ENCODE results near the gene USP35.

GRCh38 chr11:78189851-78190250 is 1.1 kb downstream of the USP35 start:
- TF ChIP-seq CTCF (IDR thresholded peaks at IDR 0.05) = no peak
- TF ChIP-seq POLR2A (IDR thresholded peaks at IDR 0.05) = no peak
- TF ChIP-seq EP300 (IDR thresholded peaks at IDR 0.05) = no peak

Measured in upper lobe of left lung (tissue), 4 donors.